OCI-LY3 (cell line): ENCODE data around the gene OPN3.

Experiments
- H2AFZ ChIP-seq: fragments of 200-600, 300-600 bp; shearing (Covaris generic); 2 replicates; pipeline ENCODE4 v1.6.0; 2014; ENCODE audit warnings: antibody characterized with exemption, low read depth, low read length
- H3K27ac ChIP-seq: fragments of 200-600, 300-600 bp; sonication (generic); 2 replicates; pipeline ENCODE4 v1.5.1; 2014; ENCODE audit warnings: mild to moderate bottlenecking, low read length, moderate library complexity, mixed read lengths
- H3K27me3 ChIP-seq: fragments of 200-600, 300-600 bp; sonication (generic); 2 replicates; pipeline ENCODE4 v1.6.1; 2014; ENCODE audit warnings: low read depth, low read length, mixed read lengths
- H3K36me3 ChIP-seq: fragments of 200-600, 300-600 bp; sonication (generic); replicated peaks from 2 replicates; pipeline ENCODE3; 2014; ENCODE audit warnings: low read depth, low read length, mixed read lengths
- H3K4me1 ChIP-seq: fragments of 300-600, 200-600 bp; sonication (generic); 2 replicates; pipeline ENCODE4 v1.6.1; 2014; ENCODE audit warnings: low read length, mixed read lengths
- H3K4me2 ChIP-seq: fragments of 200-600, 300-600 bp; sonication (generic); 2 replicates; pipeline ENCODE4 v1.6.1; 2014; ENCODE audit warnings: low read length, mixed read lengths
- H3K4me3 ChIP-seq: fragments of 300-600, 200-600 bp; sonication (generic); 2 replicates; pipeline ENCODE4 v1.5.1; 2014; ENCODE audit warnings: antibody characterized with exemption, mild to moderate bottlenecking, low read length, moderate library complexity
- H3K79me2 ChIP-seq: fragments of 300-600, 200-600 bp; shearing (Covaris generic); 2 replicates; pipeline ENCODE4 v1.6.1; 2014; ENCODE audit warnings: mild to moderate bottlenecking, low read length, mixed read lengths
- H3K9ac ChIP-seq: fragments of 300-600, 200-600 bp; shearing (Covaris generic); 2 replicates; pipeline ENCODE4 v1.6.0; 2014; ENCODE audit warnings: mild to moderate bottlenecking, low read length, moderate library complexity
- H3K9me3 ChIP-seq: fragments of 200-600, 300-600 bp; shearing (Covaris generic); 2 replicates; pipeline ENCODE4 v1.6.1; 2014; ENCODE audit warnings: low read length, mixed read lengths; ENCODE audit not compliant: insufficient read depth
- H4K20me1 ChIP-seq: fragments of 200-600, 300-600 bp; sonication (generic); 2 replicates; pipeline ENCODE4 v1.6.1; 2016; ENCODE audit warnings: low read length, mixed read lengths; ENCODE audit not compliant: insufficient read depth
- CTCF ChIP-seq: fragments of 200-600, 300-600 bp; sonication (generic); IDR thresholded peaks from 2 replicates; pipeline ENCODE4 v1.5.1; 2014; ENCODE audit warnings: antibody characterized with exemption, low read length, low read depth
- EZH2phosphoT487 ChIP-seq: fragments of 200-600 bp; shearing (Covaris generic); IDR thresholded peaks from 2 replicates; pipeline ENCODE4 v1.6.1; 2018; ENCODE audit warnings: antibody characterized with exemption, mixed run types, low read depth

The OPN3 gene

GRCh38 chr1:241600496-241600901 lies 39.7 kb downstream of the OPN3 start:
- Histone ChIP-seq H3K79me2 (no peaks in the 10 kb centered on the region), H2AFZ (no peak overlapping the region), H4K20me1 (no peaks in the 10 kb centered on the region), H3K9ac (no peak overlapping the region), H3K27ac (peak overlapping the region; percentile 31; the same call in 1 of the 2 replicates), H3K27me3 (no peaks in the 10 kb centered on the region), H3K4me3 (no peak overlapping the region; the same call in 1 of the 2 replicates), H3K36me3 (peaks cover 4% of the 10 kb centered on the region), H3K4me1 (peaks cover 45% of the 10 kb centered on the region), H3K4me2 (peak overlapping the region; percentile 52), H3K9me3 (no peaks in the 10 kb centered on the region)
- TF ChIP-seq EZH2phosphoT487 (no peak), CTCF (no peak)

GRCh38 chr1:241598249-241598648 lies 41.9 kb downstream of the OPN3 start:
- Histone ChIP-seq H3K27me3 (no peaks in the 10 kb centered on the region), H3K4me3 (no peak overlapping the region), H3K4me1 (peaks cover 39% of the 10 kb centered on the region), H3K36me3 (peaks cover 22% of the 10 kb centered on the region), H2AFZ (no peak overlapping the region), H3K9me3 (no peaks in the 10 kb centered on the region), H3K4me2 (peak overlapping the region; percentile 34), H4K20me1 (no peaks in the 10 kb centered on the region), H3K9ac (no peak overlapping the region), H3K27ac (no peak overlapping the region), H3K79me2 (no peaks in the 10 kb centered on the region)
- TF ChIP-seq EZH2phosphoT487 (no peak), CTCF (no peak)

- H3K4me3 ChIP-seq: no peak overlapping the region
- no peak overlapping the region for H3K9ac ChIP-seq
- no peak overlapping the region for H2AFZ ChIP-seq
- no peaks in the 10 kb centered on the region for H3K9me3 ChIP-seq
- H3K4me2 ChIP-seq: 0 out of 2 replicates have a peak overlapping the region, but pooled peaks have one; percentile 12
- no peaks in the 10 kb centered on the region for H4K20me1 ChIP-seq
- H3K79me2 ChIP-seq: no peaks in the 10 kb centered on the region
- H3K4me1 ChIP-seq: peaks cover 47% of the 10 kb centered on the region
- peaks cover 26% of the 10 kb centered on the region for H3K36me3 ChIP-seq
- H3K27ac ChIP-seq: no peak overlapping the region
- H3K27me3 ChIP-seq: no peaks in the 10 kb centered on the region
- TF ChIP-seq EZH2phosphoT487 (no peak), CTCF (no peak)
These were observed 43.5 kb downstream of the OPN3 start for GRCh38 chr1:241596633-241597032.

GRCh38 chr1:241593186-241593585 lies 47.0 kb downstream of the OPN3 start:
- H3K9me3 ChIP-seq: no peaks in the 10 kb centered on the region
- H3K4me2 ChIP-seq: no peak overlapping the region
- TF ChIP-seq EZH2phosphoT487 (no peak), CTCF (no peak)
- no peaks in the 10 kb centered on the region for H4K20me1 ChIP-seq
- no peaks in the 10 kb centered on the region for H3K79me2 ChIP-seq
- no peak overlapping the region for H3K27ac ChIP-seq
- H3K4me1 ChIP-seq: peaks cover 25% of the 10 kb centered on the region
- H3K4me3 ChIP-seq: no peak overlapping the region
- H3K9ac ChIP-seq: no peak overlapping the region
- no peak overlapping the region for H2AFZ ChIP-seq
- H3K36me3 ChIP-seq: peaks cover 34% of the 10 kb centered on the region
- H3K27me3 ChIP-seq: no peaks in the 10 kb centered on the region
